ENCODE measurements around the gene GLIS1.

Gene GLIS1

DNA sequence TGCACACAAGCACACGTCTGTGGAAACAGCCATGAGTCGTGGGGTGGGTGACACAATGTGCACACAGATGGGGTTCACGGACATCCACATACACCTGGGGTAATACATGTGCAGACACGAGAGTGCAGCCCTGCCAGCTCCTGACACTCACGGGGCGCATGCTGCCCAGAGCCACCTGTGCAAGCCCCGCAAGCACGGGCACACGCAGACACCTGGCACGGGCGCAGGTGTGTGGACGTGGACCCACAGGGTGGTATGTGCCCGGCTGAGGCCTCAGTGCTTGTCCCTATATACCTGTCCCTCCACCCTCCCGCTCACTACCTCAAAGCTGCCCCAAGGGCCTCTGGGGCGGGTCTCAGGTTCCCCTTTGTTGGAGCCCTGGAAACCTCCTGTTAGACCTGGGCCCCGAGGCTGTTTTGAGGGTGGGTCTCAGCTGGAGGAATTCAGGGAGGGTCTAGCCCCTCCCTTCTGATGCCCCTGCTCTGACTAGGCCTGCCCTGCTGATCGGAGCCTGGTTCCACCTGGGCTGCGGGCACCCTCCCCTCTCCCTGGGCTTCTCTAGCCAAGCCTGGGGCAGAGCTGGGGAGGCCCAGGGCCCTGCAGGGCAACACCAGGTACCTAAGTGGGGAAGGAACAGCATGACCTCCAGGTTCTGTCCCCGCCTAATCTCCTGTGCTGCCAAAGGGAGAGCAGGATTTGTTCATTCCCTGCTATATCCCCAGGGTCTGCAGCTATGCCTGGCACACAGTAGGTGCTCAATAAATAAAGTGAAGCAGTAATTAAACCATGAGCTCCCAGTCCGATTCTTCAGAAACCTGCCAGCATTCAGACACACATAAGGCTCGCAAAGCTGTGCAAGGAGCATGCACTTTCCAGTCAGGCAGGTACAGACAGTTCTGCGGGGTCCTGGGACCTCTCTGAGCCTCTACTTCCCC, 230.6 kb downstream of the GLIS1 start:
- DNase-seq (ENCODE audit: low read depth), result no peak

DNA sequence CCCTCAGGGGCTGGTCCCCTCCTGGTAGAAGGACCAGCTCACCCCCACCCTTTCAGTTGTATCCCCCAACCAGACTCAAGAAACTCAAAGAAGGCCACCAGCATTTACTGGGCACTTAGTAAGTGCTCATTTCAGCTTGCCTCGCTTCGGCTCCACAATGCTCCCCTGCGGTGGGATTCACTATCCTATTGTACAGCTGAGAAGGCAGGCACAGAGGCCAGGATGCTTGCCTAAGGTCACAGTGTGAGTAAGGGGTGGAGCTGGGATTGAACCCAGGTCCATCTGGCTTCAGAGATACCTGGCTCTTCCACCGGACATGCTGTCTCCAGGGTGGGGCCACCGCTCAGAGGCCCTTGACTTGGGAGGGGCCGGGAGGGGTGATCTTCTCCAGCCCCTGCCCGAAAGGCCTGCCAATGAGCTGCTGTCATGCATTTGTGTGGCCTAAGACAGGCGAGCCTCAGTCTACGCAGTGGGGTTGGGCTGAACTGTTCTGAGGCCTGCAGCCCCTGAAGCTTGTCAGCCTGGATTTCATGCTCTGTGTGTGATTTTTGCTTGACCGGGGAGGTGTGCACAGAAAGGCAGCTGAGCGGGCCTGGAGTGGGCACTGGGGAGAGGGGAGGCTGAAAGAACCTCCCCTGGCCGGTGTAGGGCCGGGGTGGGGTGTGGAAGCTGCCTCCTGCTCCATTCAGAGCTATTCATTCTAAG, 231.7 kb downstream of the GLIS1 start:
- DNase-seq (ENCODE audit: low read depth), result no peak

DNA sequence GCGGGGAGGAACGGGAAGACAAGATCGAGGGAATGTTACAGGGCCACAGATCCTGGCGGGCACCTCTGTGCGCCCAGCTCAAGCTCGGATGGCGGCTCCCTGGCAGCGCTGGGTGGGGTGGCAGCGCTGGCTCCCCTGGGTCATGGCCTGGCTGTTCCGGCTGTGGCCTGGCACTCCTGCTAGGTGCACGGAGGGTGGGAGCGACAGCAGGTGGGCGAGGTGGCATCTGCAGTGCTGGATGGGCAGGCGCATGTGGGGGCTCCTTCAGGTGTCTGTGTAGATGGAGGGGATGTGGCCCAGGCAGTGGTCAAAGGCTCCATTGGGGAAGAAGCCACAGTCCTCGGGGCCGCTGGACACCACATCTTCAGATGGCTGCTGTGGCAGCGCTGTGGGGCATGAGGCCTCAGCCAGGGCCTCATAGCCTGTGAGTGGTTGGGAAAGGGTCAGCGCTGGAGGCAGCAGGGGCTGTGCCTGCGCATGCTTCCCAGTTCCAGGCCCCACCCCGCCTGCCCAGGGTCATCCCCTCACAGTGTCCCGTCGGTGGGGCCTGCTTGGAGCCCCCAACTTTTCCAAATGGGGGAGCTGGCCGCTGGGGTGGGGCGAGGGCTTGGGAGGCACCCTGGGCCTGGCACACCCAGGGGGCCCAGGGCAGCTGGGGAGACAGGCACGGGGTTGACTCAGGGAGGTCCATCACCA, 232.5 kb downstream of the GLIS1 start:
- DNase-seq (ENCODE audit: low read depth), result no peak

- no peak for DNase-seq (ENCODE audit: low read depth)
These were observed 233.1 kb downstream of the GLIS1 start for GRCh38 chr1:53505891-53506290.

- no peak for DNase-seq (ENCODE audit: low read depth)
These were observed 233.6 kb downstream of the GLIS1 start for GRCh38 chr1:53505401-53505800.

- no peak for DNase-seq (ENCODE audit: low read depth)
These were observed 234.1 kb downstream of the GLIS1 start for GRCh38 chr1:53504901-53505300.

DNA sequence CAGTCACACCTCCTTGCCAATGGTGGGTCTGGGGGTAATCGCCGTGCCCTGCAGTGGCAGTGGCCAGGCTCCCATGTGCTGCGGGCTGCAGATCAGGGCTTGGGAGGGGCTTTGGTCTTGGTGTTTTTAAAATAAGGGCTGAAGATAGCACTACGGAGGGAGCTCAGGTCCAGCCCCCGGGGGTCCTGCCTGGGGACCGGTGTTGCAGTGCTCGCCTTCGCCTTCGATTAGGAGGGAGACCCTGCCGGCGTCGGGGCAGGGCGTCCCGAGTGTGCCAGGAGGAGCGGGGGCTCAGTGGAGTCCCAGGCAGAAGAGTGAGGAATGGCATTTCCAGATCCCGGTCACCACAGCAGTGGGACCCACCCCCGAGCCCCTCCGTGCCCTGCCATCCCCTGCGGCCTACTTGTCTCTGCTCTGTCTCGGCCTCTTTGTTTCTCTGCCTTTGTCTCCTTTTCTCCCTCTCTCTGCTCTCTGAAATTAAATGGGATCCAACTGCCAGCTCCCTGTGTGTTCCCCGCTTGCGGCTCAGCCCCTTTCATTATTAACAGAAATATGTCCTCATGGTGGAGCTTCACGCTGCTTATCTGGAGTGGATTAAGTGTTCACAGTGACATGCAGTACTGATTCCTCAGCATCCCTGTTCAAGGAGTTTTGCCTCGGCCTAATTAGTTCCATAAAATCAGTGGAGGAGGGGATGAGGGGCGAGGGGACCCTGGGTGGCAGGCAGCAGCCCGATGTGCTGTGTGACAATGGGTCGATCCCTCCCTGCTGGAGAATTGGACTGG, 235.3 kb downstream of the GLIS1 start:
- no peak for DNase-seq (ENCODE audit: low read depth)

GRCh38 chr1:53502641-53503432, 236.1 kb downstream of the GLIS1 start:
- DNase-seq (ENCODE audit: low read depth), result no peak

DNA sequence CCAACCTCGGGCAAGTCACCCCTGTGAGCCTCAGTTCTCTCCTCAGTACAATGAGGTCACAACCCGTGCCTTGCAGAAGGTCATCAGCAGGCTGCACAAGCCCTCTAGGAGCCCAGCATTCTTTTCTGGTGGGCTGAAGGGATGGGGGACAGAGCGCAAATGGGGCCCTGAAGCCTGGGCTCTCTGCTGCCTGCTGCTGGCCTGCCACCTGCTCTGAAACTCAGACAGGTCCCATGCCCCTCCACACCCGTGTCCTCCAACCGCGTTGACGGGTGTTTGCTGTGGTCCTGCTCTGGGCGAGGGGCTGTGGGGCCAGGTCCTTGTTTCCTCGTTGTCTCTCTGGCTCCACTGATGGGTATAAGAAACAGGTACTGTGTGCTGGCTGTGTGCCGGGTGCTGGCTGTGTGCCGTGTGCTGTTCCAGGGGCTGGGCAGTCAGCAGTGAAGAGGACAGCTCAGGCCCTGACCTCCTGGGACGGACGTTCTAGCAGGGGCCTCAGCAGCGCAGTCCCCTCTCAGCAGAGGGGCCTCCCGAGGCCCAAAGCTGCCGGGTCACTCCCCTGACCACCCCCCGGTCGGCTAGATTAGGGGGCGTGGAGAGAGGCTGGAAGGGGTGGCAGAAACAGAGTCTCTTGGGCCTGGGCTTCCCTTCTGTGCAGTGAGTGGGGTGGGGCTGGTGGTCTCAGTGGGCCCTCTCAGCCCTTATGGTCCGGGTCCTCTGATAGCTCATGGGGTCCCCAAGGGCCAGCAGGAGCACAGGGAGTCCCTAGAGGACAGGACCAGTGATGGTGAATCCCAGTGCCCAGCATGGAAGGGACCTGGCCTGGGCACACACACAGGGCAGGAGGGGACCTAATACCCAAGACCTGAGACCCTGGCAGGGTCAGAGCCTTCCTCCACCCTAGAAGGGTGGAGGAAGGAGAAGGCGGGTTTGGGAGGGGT, 237.6 kb downstream of the GLIS1 start:
- DNase-seq (ENCODE audit: low read depth), result no peak

GRCh38 chr1:53500204-53501064, 238.5 kb downstream of the GLIS1 start:
- DNase-seq (ENCODE audit: low read depth), result no peak

DNA sequence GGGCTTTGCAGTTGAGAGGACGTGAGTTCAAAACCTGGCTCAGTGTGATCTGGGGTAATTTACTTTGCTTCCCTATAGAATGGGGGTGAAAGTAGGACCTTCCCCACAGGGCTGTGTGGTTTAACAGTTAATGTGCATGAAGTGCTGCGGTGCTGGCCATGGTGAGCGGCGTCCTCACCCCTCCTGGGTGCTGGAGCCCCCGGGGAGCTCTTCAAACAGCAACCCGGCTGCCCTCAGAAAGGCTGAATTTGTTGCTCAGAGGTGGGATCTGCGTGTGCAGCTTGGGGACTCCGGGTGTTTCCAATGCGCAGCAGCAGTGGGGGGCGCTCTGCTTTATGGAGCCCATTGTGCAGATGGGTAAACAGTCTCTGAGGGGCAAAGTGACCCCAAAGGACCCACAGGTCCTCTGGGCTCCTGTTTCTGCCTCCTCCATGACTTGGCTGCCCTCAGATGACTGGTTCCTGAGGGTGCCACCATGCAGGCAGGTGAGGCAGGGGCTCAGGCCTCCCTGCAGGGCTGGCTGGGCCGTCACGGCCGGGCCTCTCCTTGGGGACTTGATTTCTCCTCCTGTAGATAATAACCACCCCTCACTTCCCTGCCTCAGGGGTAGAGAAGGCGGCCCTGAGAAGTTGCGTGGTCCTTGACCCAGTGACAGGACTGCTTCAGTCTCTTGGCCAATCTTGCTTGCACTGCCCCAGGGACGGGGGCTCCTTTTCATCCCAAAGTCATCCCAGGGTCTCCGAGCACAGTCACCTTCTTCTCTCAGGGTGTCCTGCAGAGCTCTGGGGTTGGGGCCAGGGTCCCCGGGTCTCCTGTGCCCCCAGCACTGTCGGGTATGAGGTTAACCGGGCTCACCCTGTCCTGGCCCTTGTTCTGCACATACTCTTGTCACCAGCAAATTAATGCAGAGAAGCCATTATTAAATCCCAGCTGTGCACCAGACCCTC, 239.4 kb downstream of the GLIS1 start:
- DNase-seq (ENCODE audit: low read depth), result no peak

- DNase-seq (ENCODE audit: low read depth), result no peak
These were observed 240.3 kb downstream of the GLIS1 start for GRCh38 chr1:53498555-53499131.

DNA sequence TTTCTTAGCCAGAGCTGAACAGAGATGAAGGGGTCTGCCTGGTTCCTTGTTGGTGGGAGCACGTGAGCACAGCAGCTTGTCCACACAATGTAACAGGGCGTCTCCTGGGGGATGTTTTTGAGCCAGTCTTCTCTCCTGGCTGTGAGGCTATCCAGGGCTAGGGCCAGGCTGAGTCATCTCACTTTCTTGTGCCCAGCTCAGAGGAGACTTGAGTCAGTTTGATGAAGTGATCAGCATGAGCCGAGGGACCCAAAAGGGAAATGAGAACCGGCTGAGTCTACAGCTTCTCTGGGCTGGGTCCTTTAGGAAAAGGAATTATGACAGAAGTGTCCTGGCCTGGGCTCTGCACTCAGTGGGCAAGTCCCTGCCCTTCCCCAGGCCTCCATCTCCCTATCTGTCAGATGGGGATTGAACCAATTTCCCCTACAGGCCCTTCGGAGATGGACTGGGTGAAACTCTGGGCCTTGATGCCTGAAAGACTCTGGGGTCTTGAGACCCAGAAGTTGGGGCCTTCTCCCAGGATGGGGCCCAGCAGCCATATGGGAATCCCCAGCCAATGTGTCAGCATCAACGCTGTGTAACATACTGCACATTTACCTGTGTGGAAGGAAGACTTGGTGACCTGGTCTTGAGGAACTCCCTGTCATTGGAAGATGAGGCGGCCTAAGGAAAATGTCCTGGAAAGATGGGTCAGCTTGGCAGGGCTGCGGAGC, 243.2 kb downstream of the GLIS1 start:
- no peak for DNase-seq (ENCODE audit: low read depth)

- no peak for DNase-seq (ENCODE audit: low read depth)
These were observed 248.6 kb downstream of the GLIS1 start for GRCh38 chr1:53490351-53490750.

GRCh38 chr1:53486395-53487026, 252.5 kb downstream of the GLIS1 start:
- DNase-seq (ENCODE audit: low read depth), result no peak
